ENCODE results near the gene EDDM3A.

EDDM3A gene

GRCh38 chr14:20792556-20792955, 46.9 kb downstream of the EDDM3A start:
- no peak overlapping the region for H3K4me3 ChIP-seq (ENCODE audit: low read length)
- H3K9me3 ChIP-seq (ENCODE audit: control insufficient read depth, low read length) = no peaks in the 10 kb centered on the region
- no peak overlapping the region for H3K9ac ChIP-seq (ENCODE audit: low read length)
- H3K4me1 ChIP-seq (ENCODE audit: control insufficient read depth, insufficient read depth, low read length) = peaks cover 8% of the 10 kb centered on the region
- H3K27me3 ChIP-seq (ENCODE audit: control insufficient read depth, insufficient read depth, low read length) = no peaks in the 10 kb centered on the region
- no peaks in the 10 kb centered on the region for H3K36me3 ChIP-seq (ENCODE audit: control insufficient read depth, insufficient read depth, low read length)

- no peak overlapping the region for H3K9ac ChIP-seq (ENCODE audit: low read length)
- H3K27me3 ChIP-seq (ENCODE audit: control insufficient read depth, insufficient read depth, low read length) = no peaks in the 10 kb centered on the region
These were observed 49.1 kb downstream of the EDDM3A start for GRCh38 chr14:20794644-20795369.

DNA sequence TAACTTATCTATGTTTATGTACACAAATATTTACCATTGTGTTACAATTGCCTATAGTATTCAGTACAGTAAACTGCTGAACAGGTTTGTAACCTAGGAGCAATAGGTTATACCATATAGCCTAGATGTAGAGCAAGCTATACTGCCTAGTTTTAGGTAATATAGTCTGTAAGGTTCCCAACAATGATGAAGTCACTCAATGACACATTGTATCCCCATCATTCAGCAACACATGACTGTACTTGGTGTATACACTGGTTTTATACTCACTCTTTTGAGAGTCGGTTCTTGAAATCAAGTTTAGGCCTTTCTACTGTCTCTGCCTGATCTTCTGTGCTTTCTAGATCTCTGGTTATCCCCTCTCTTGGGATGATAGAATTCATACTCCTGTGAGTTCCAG, 51.5 kb downstream of the EDDM3A start:
- H3K9me3 ChIP-seq (ENCODE audit: control insufficient read depth, low read length) = no peaks in the 10 kb centered on the region
- no peaks in the 10 kb centered on the region for H3K36me3 ChIP-seq (ENCODE audit: control insufficient read depth, insufficient read depth, low read length)
- H3K27me3 ChIP-seq (ENCODE audit: control insufficient read depth, insufficient read depth, low read length) = no peaks in the 10 kb centered on the region
- H3K4me1 ChIP-seq (ENCODE audit: control insufficient read depth, insufficient read depth, low read length) = peaks cover 22% of the 10 kb centered on the region
- no peak overlapping the region for H3K4me3 ChIP-seq (ENCODE audit: low read length)
- no peak overlapping the region for H3K9ac ChIP-seq (ENCODE audit: low read length)

More at GRCh38 chr14:20794644-20795369, 49.1 kb downstream of the EDDM3A start:
- Histone ChIP-seq H3K9me3 (ENCODE audit: control insufficient read depth, low read length) (no peaks in the 10 kb centered on the region), H3K4me3 (ENCODE audit: low read length) (no peak overlapping the region), H3K4me1 (ENCODE audit: control insufficient read depth, insufficient read depth, low read length) (peaks cover 10% of the 10 kb centered on the region), H3K36me3 (ENCODE audit: control insufficient read depth, insufficient read depth, low read length) (no peaks in the 10 kb centered on the region)

Data from mucosa of stomach (tissue), 1 donor.